HCT116 (cell line): ENCODE data around the gene ZHX3.

Source experiments
- EGR1 ChIP-seq: IDR thresholded peaks from 2 replicates; pipeline ENCODE4 v1.6.1; 2012; ENCODE audit warnings: low read depth
- EZH2 ChIP-seq: fragments of 200-600 bp; sonication (generic); IDR thresholded peaks from 2 replicates; pipeline ENCODE4 v1.6.1; 2017; ENCODE audit warnings: antibody characterized with exemption, mixed run types
- JUND ChIP-seq: IDR thresholded peaks from 2 replicates; pipeline ENCODE4 v1.6.1; 2012
- POLR2A ChIP-seq: IDR thresholded peaks from 2 replicates; pipeline ENCODE4 v1.7.0; 2011; ENCODE audit warnings: borderline replicate concordance; ENCODE audit not compliant: insufficient read depth, insufficient read length; ENCODE audit errors: extremely low read depth
- POLR2AphosphoS5 ChIP-seq: IDR thresholded peaks from 2 replicates; pipeline ENCODE4 v1.6.1; 2011; ENCODE audit warnings: mild to moderate bottlenecking, low read depth, low read length, moderate library complexity
- RAD21 ChIP-seq: IDR thresholded peaks from 2 replicates; pipeline ENCODE4 v1.6.1; 2012; ENCODE audit warnings: low read depth, mild to moderate bottlenecking
- YY1 ChIP-seq: IDR thresholded peaks from 2 replicates; pipeline ENCODE4 v1.6.1; 2011; ENCODE audit warnings: low read length, low read depth, moderate library complexity, mild to moderate bottlenecking; ENCODE audit not compliant: insufficient replicate concordance; ENCODE audit errors: extremely low read depth
- ZBTB33 ChIP-seq: IDR thresholded peaks from 2 replicates; pipeline ENCODE4 v1.6.1; 2011; ENCODE audit warnings: mild to moderate bottlenecking, low read length, moderate library complexity; ENCODE audit not compliant: insufficient replicate concordance; ENCODE audit errors: extremely low read depth
- ZNF274 ChIP-seq: fragments of 200-500 bp; sonication (Bioruptor generic); IDR thresholded peaks from 2 replicates; pipeline ENCODE4 v1.6.1; 2014; ENCODE audit warnings: mild to moderate bottlenecking, low read depth, low read length, inconsistent platforms
- TF ChIP-seq, protein P1 (sequence below), 3 experiments: fragments of 200-600 bp in 1 of 3; sonication (generic) in 1 of 3; IDR thresholded peaks in 2 of 3; conservative IDR thresholded peaks in 1 of 3; 2 replicates each; pipeline ENCODE4 v1.5.1; 2012 to 2017; ENCODE audit warnings: low read depth in 2 of 3, low read length in 2 of 3, antibody characterized with exemption in 1 of 3, borderline replicate concordance in 1 of 3, control low read depth in 1 of 3, mild to moderate bottlenecking in 1 of 3, mixed read lengths in 1 of 3, mixed run types in 1 of 3, moderate library complexity in 1 of 3; ENCODE audit not compliant: insufficient read depth in 1 of 3
- TF ChIP-seq, protein P2 (sequence below): IDR thresholded peaks from 2 replicates; pipeline ENCODE4 v1.6.1; 2012
- TF ChIP-seq, protein P3 (sequence below): IDR thresholded peaks from 2 replicates; pipeline ENCODE4 v1.6.1; 2012; ENCODE audit warnings: low read depth

DNA sequence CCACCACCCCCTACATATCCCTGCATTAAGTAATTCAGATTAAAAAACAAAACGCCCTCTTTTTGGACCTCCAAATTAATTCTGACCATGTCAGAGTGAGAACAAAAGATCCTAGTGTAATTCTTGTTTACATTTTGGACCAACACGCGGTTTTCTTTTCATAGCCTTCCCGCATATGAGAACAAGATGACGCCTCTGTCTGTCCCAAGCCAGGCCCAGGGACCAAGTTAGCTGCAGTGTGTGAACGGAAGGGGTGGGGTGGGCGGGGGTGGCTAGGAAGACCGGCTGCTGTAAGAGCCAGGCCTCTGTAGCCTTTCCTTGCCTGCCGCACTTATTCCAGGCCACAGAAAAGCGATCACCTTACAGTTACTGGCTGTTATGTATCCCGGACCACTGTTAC, 112.2 kb downstream of the ZHX3 start:
- TF ChIP-seq POLR2A = no peak
- no peak for TF ChIP-seq POLR2AphosphoS5
- TF ChIP-seq, protein P1, sequence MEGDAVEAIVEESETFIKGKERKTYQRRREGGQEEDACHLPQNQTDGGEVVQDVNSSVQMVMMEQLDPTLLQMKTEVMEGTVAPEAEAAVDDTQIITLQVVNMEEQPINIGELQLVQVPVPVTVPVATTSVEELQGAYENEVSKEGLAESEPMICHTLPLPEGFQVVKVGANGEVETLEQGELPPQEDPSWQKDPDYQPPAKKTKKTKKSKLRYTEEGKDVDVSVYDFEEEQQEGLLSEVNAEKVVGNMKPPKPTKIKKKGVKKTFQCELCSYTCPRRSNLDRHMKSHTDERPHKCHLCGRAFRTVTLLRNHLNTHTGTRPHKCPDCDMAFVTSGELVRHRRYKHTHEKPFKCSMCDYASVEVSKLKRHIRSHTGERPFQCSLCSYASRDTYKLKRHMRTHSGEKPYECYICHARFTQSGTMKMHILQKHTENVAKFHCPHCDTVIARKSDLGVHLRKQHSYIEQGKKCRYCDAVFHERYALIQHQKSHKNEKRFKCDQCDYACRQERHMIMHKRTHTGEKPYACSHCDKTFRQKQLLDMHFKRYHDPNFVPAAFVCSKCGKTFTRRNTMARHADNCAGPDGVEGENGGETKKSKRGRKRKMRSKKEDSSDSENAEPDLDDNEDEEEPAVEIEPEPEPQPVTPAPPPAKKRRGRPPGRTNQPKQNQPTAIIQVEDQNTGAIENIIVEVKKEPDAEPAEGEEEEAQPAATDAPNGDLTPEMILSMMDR (IDR thresholded peaks at IDR 0.05 in 2 of 3, conservative IDR thresholded peaks at IDR 0.05 in 1 of 3; ENCODE audit: borderline replicate concordance in 1 of 3, insufficient read depth in 1 of 3, low read depth in 2 of 3, low read length in 2 of 3) = no peak
- no peak for TF ChIP-seq EZH2
- no peak for TF ChIP-seq ZBTB33
- TF ChIP-seq, protein P2, sequence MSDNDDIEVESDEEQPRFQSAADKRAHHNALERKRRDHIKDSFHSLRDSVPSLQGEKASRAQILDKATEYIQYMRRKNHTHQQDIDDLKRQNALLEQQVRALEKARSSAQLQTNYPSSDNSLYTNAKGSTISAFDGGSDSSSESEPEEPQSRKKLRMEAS = no peak
- TF ChIP-seq EGR1 = no peak
- TF ChIP-seq YY1 = no peak
- TF ChIP-seq ZNF274 = no peak
- no peak for TF ChIP-seq RAD21
- TF ChIP-seq, protein P3, sequence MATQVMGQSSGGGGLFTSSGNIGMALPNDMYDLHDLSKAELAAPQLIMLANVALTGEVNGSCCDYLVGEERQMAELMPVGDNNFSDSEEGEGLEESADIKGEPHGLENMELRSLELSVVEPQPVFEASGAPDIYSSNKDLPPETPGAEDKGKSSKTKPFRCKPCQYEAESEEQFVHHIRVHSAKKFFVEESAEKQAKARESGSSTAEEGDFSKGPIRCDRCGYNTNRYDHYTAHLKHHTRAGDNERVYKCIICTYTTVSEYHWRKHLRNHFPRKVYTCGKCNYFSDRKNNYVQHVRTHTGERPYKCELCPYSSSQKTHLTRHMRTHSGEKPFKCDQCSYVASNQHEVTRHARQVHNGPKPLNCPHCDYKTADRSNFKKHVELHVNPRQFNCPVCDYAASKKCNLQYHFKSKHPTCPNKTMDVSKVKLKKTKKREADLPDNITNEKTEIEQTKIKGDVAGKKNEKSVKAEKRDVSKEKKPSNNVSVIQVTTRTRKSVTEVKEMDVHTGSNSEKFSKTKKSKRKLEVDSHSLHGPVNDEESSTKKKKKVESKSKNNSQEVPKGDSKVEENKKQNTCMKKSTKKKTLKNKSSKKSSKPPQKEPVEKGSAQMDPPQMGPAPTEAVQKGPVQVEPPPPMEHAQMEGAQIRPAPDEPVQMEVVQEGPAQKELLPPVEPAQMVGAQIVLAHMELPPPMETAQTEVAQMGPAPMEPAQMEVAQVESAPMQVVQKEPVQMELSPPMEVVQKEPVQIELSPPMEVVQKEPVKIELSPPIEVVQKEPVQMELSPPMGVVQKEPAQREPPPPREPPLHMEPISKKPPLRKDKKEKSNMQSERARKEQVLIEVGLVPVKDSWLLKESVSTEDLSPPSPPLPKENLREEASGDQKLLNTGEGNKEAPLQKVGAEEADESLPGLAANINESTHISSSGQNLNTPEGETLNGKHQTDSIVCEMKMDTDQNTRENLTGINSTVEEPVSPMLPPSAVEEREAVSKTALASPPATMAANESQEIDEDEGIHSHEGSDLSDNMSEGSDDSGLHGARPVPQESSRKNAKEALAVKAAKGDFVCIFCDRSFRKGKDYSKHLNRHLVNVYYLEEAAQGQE = no peak
- TF ChIP-seq JUND = no peak
